ENCODE results near the gene WFDC12.

Gene WFDC12

GRCh38 chr20:45085867-45086266 lies 38.4 kb downstream of the WFDC12 start:
- no peak for ATAC-seq
- TF ChIP-seq OSR1 (CRISPR knock-in tag; IDR thresholded peaks at IDR 0.05) (no peak), TCF4 (CRISPR knock-in tag; IDR thresholded peaks at IDR 0.05; ENCODE audit: borderline replicate concordance) (no peak), RARB (CRISPR knock-in tag; IDR thresholded peaks at IDR 0.05) (no peak), SNAI2 (CRISPR knock-in tag; IDR thresholded peaks at IDR 0.05) (no peak)

GRCh38 chr20:45085289-45085688 lies 39.0 kb downstream of the WFDC12 start:
- TF ChIP-seq ESRRG (CRISPR knock-in tag; IDR thresholded peaks at IDR 0.05), result no peak
- no peak for TF ChIP-seq ZFP3 (CRISPR knock-in tag; IDR thresholded peaks at IDR 0.05)
- TF ChIP-seq, protein P1, sequence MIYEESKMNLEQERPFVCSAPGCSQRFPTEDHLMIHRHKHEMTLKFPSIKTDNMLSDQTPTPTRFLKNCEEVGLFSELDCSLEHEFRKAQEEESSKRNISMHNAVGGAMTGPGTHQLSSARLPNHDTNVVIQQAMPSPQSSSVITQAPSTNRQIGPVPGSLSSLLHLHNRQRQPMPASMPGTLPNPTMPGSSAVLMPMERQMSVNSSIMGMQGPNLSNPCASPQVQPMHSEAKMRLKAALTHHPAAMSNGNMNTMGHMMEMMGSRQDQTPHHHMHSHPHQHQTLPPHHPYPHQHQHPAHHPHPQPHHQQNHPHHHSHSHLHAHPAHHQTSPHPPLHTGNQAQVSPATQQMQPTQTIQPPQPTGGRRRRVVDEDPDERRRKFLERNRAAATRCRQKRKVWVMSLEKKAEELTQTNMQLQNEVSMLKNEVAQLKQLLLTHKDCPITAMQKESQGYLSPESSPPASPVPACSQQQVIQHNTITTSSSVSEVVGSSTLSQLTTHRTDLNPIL (CRISPR knock-in tag; IDR thresholded peaks at IDR 0.05; ENCODE audit: low read depth), result no peak
- TF ChIP-seq, protein P2, sequence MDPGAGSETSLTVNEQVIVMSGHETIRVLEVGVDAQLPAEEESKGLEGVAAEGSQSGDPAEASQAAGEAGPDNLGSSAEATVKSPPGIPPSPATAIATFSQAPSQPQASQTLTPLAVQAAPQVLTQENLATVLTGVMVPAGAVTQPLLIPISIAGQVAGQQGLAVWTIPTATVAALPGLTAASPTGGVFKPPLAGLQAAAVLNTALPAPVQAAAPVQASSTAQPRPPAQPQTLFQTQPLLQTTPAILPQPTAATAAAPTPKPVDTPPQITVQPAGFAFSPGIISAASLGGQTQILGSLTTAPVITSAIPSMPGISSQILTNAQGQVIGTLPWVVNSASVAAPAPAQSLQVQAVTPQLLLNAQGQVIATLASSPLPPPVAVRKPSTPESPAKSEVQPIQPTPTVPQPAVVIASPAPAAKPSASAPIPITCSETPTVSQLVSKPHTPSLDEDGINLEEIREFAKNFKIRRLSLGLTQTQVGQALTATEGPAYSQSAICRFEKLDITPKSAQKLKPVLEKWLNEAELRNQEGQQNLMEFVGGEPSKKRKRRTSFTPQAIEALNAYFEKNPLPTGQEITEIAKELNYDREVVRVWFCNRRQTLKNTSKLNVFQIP (CRISPR knock-in tag; IDR thresholded peaks at IDR 0.05; ENCODE audit: borderline replicate concordance, low read depth), result no peak
- no peak for TF ChIP-seq ZNF8 (CRISPR knock-in tag; IDR thresholded peaks at IDR 0.05)
- TF ChIP-seq, protein P3, sequence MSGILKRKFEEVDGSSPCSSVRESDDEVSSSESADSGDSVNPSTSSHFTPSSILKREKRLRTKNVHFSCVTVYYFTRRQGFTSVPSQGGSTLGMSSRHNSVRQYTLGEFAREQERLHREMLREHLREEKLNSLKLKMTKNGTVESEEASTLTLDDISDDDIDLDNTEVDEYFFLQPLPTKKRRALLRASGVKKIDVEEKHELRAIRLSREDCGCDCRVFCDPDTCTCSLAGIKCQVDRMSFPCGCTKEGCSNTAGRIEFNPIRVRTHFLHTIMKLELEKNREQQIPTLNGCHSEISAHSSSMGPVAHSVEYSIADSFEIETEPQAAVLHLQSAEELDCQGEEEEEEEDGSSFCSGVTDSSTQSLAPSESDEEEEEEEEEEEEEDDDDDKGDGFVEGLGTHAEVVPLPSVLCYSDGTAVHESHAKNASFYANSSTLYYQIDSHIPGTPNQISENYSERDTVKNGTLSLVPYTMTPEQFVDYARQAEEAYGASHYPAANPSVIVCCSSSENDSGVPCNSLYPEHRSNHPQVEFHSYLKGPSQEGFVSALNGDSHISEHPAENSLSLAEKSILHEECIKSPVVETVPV (CRISPR knock-in tag; IDR thresholded peaks at IDR 0.05), result no peak
- no peak for TF ChIP-seq BACH2 (CRISPR knock-in tag; IDR thresholded peaks at IDR 0.05; ENCODE audit: borderline replicate concordance)
- TF ChIP-seq ZC3H10 (CRISPR knock-in tag; IDR thresholded peaks at IDR 0.05), result no peak
- no peak for TF ChIP-seq ZNF565 (CRISPR knock-in tag; conservative IDR thresholded peaks at IDR 0.05; ENCODE audit: low read depth)
- TF ChIP-seq ZFP30 (CRISPR knock-in tag; IDR thresholded peaks at IDR 0.05), result no peak
- no peak for TF ChIP-seq RARB (CRISPR knock-in tag; IDR thresholded peaks at IDR 0.05)
- TF ChIP-seq TCF4 (CRISPR knock-in tag; IDR thresholded peaks at IDR 0.05; ENCODE audit: borderline replicate concordance), result no peak
- TF ChIP-seq OSR1 (CRISPR knock-in tag; IDR thresholded peaks at IDR 0.05), result no peak
- TF ChIP-seq, protein P4, sequence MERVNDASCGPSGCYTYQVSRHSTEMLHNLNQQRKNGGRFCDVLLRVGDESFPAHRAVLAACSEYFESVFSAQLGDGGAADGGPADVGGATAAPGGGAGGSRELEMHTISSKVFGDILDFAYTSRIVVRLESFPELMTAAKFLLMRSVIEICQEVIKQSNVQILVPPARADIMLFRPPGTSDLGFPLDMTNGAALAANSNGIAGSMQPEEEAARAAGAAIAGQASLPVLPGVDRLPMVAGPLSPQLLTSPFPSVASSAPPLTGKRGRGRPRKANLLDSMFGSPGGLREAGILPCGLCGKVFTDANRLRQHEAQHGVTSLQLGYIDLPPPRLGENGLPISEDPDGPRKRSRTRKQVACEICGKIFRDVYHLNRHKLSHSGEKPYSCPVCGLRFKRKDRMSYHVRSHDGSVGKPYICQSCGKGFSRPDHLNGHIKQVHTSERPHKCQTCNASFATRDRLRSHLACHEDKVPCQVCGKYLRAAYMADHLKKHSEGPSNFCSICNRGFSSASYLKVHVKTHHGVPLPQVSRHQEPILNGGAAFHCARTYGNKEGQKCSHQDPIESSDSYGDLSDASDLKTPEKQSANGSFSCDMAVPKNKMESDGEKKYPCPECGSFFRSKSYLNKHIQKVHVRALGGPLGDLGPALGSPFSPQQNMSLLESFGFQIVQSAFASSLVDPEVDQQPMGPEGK (CRISPR knock-in tag; IDR thresholded peaks at IDR 0.05; ENCODE audit: borderline replicate concordance), result no peak
- TF ChIP-seq ZNF70 (CRISPR knock-in tag; IDR thresholded peaks at IDR 0.05), result no peak
- TF ChIP-seq TOX (CRISPR knock-in tag; IDR thresholded peaks at IDR 0.05; ENCODE audit: borderline replicate concordance), result no peak
- no peak for TF ChIP-seq ARNTL (CRISPR knock-in tag; IDR thresholded peaks at IDR 0.05; ENCODE audit: borderline replicate concordance, low read depth)
- no peak for TF ChIP-seq ISL1 (CRISPR knock-in tag; IDR thresholded peaks at IDR 0.05)
- TF ChIP-seq TSHZ2 (CRISPR knock-in tag; IDR thresholded peaks at IDR 0.05), result no peak
- TF ChIP-seq GLIS3 (CRISPR knock-in tag; IDR thresholded peaks at IDR 0.05), result no peak
- no peak for ATAC-seq

DNA sequence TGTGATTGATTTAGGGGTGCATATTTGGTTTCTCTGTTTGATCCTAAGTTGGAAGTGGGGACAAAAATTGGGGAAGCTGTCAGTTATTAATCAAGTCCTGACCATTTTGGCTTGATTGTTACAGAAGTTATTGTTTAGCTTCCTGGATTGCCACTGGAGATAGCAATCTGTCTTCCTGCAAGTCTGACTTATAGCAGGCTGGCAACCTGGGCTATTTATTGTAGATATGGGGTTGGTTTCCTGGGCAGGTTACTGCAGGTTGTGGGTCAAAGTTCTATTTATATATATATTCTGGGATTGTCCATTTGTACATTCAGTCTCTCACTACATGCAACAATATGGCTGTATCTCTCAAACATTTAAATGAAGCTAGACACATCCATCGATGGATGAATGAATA lies 41.1 kb downstream of the WFDC12 start:
- ATAC-seq, result no peak
- TF ChIP-seq ZFP30 (CRISPR knock-in tag; IDR thresholded peaks at IDR 0.05) (no peak), TCF4 (CRISPR knock-in tag; IDR thresholded peaks at IDR 0.05; ENCODE audit: borderline replicate concordance) (no peak), ZFP3 (CRISPR knock-in tag; IDR thresholded peaks at IDR 0.05) (no peak), ZNF565 (CRISPR knock-in tag; conservative IDR thresholded peaks at IDR 0.05; ENCODE audit: low read depth) (no peak)
- TF ChIP-seq, protein P1 (CRISPR knock-in tag; IDR thresholded peaks at IDR 0.05; ENCODE audit: low read depth), result no peak
- TF ChIP-seq, protein P4 (CRISPR knock-in tag; IDR thresholded peaks at IDR 0.05; ENCODE audit: borderline replicate concordance), result no peak
- TF ChIP-seq, protein P3 (CRISPR knock-in tag; IDR thresholded peaks at IDR 0.05), result no peak

Measured in SK-N-SH treated with all-trans-retinoic acid at 6 μM for 48 hours (cell line).